Stimulated activated CD8-positive, alpha-beta memory T cell treated with anti-CD3 and anti-CD28 coated beads, Interleukin-12 subunit alpha, Interleukin-12 subunit beta, amount 100 ng/mL, for 4 hours (primary cell): ENCODE data around the gene RBM25.
"Not testable (repeated sequence)": the region's sequence is repeated elsewhere in the genome, so short reads cannot be mapped to it uniquely, and the experiment has no call there.

Experiments used
- DNase-seq: peaks from one replicate; pipeline ENCODE4 v3.0.0-alpha.2; 2020; ENCODE audit warnings: low read depth

The RBM25 gene

DNA sequence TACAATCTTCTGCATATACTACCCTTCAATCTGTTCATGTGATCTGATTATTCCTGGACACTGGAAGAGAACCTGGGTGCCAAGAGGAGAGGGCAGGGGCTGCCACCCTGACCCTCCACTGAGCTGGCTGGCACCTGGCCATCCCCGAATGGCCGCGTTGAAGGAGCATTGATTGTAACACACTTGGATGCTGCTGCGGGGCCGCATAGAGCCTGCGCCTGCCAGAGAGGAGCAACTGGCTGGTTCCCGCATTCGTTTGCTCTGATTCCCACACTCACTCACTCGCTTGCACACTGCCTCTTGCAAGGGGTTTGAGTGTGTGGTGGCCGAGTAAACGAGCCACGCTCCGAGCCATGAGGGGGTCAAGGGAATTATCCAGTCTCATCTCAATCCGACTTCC is 110.4 kb downstream of the RBM25 start:
- DNase-seq = no peak

DNA sequence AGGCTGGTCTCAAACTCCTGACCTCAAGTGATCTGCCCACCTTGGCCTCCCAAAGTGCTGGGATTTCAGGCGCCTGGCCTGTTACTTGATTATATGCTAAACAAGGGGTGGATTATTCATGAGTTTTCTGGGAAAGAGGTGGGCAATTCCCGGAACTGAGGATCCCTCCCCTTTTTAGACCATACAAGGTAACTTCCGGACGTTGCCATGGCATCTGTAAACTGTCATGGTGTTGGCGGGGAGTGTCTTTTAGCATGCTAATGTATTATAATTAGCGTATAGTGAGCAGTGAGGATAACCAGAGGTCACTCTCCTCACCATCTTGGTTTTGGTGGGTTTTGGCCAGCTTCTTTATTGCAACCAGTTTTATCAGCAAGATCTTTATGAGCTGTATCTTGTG is 111.5 kb downstream of the RBM25 start:
- DNase-seq = not testable (repeated sequence)

DNA sequence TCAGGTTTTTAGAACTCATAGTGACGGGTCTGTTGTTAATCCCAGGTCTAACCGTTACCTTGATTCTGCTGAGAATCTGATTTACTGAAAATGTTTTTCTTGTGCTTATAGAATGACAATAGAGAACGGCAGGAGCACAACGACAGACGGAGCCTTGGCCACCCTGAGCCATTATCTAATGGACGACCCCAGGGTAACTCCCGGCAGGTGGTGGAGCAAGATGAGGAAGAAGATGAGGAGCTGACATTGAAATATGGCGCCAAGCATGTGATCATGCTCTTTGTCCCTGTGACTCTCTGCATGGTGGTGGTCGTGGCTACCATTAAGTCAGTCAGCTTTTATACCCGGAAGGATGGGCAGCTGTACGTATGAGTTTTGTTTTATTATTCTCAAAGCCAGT is 112.4 kb downstream of the RBM25 start:
- DNase-seq = no peak

DNA sequence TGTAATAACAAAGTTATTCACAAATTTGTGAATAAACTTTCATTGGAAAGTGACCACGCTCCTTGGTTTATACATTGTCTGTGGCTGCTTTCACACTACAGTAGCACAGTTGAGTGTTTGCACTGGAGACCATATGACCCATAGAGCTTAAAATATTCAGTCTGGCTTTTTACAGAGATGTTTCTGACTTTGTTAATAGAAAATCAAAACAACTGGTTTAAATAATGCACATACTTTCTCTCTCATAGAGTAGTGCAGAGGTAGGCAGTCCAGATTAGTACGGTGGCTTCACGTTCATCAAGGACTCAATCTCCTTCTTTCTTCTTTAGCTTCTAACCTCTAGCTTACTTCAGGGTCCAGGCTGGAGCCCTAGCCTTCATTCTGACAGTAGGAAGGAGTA is 114.2 kb downstream of the RBM25 start:
- DNase-seq = no peak

DNA sequence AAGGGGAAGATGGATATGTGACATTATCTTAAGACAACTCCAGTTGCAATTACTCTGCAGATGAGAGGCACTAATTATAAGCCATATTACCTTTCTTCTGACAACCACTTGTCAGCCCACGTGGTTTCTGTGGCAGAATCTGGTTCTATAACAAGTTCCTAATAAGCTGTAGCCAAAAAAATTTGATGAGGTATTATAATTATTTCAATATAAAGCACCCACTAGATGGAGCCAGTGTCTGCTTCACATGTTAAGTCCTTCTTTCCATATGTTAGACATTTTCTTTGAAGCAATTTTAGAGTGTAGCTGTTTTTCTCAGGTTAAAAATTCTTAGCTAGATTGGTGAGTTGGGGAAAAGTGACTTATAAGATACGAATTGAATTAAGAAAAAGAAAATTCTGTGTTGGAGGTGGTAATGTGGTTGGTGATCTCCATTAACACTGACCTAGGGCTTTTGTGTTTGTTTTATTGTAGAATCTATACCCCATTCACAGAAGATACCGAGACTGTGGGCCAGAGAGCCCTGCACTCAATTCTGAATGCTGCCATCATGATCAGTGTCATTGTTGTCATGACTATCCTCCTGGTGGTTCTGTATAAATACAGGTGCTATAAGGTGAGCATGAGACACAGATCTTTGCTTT is 114.9 kb downstream of the RBM25 start:
- DNase-seq = no peak
